K562 (cell line): Measurements from ENCODE around the gene PLOD1. TPM values are rescaled to one million over a fixed set of nuclear protein-coding genes. Genes with fewer than 3 reads are reported as not detected.

ENCODE experiments used
- ELF2 ChIP-seq: fragments of 250-450 bp; sonication (Bioruptor Pico); IDR thresholded peaks from 2 replicates; pipeline ENCODE4 v1.5.0; 2021; ENCODE audit warnings: mild to moderate bottlenecking
- ETV6 ChIP-seq, 3 experiments: fragments of 150-350 bp in 1 of 3; sonication (generic) in 1 of 3; formaldehyde crosslinking in 1 of 3; IDR thresholded peaks; 2 replicates each; pipeline versions ENCODE4 v1.6.1 to v1.8.0; 2014 to 2022; ENCODE audit warnings: borderline replicate concordance in 2 of 3, low read depth in 2 of 3, antibody characterized with exemption in 1 of 3, low read length in 1 of 3, mild to moderate bottlenecking in 1 of 3, missing genetic modification reagents in 1 of 3
- GTF2E2 ChIP-seq: fragments of 200-800 bp; sonication (Bioruptor generic); IDR thresholded peaks from 2 replicates; pipeline ENCODE4 v1.6.1; 2016; ENCODE audit warnings: missing genetic modification characterization, missing compliant biosample characterization
- HDAC1 ChIP-seq, 2 experiments: fragments of 450-650 bp; IDR thresholded peaks; 2 replicates each; pipeline ENCODE4 v1.6.1; 2016 to 2017; ENCODE audit warnings: inconsistent platforms in 1 of 2, mild to moderate bottlenecking in 1 of 2, moderate library complexity in 1 of 2
- HLTF ChIP-seq: fragments of 450-650 bp; IDR thresholded peaks from 2 replicates; pipeline ENCODE4 v1.6.1; 2016
- HMGN3 ChIP-seq: IDR thresholded peaks from 2 replicates; pipeline ENCODE4 v1.6.1; 2011; ENCODE audit warnings: borderline replicate concordance, low read depth, mild to moderate bottlenecking, mixed read lengths, low read length; ENCODE audit not compliant: insufficient read length; ENCODE audit errors: extremely low read depth
- HMGXB4 ChIP-seq: sonication (generic); formaldehyde crosslinking; IDR thresholded peaks from 2 replicates; pipeline ENCODE4 v1.8.1; 2023; ENCODE audit warnings: mild to moderate bottlenecking, missing genetic modification reagents
- JUNB ChIP-seq: fragments of 450-650 bp; formaldehyde crosslinking; conservative IDR thresholded peaks from 2 replicates; pipeline ENCODE4 v1.4.0; 2020; ENCODE audit warnings: mild to moderate bottlenecking
- MBD2 ChIP-seq: sonication (generic); IDR thresholded peaks from 2 replicates; pipeline ENCODE4 v1.6.1; 2016; ENCODE audit warnings: low read depth, borderline replicate concordance
- MEIS2 ChIP-seq: fragments of 450-650 bp; IDR thresholded peaks from 2 replicates; pipeline ENCODE4 v1.6.1; 2014; ENCODE audit warnings: mild to moderate bottlenecking; ENCODE audit not compliant: partially characterized antibody
- MTA3 ChIP-seq: fragments of 450-650 bp; formaldehyde crosslinking; IDR thresholded peaks from 2 replicates; pipeline ENCODE4 v1.6.1; 2017; ENCODE audit warnings: mild to moderate bottlenecking, borderline replicate concordance
- MTF1 ChIP-seq: fragments of 250-450 bp; sonication (Bioruptor Pico); IDR thresholded peaks from 2 replicates; pipeline ENCODE4 v1.9.0; 2021; ENCODE audit warnings: moderate library complexity, mild to moderate bottlenecking, inconsistent platforms, borderline replicate concordance
- NFATC3 ChIP-seq: fragments of 450-650 bp; IDR thresholded peaks from 2 replicates; pipeline ENCODE4 v1.6.1; 2017; ENCODE audit warnings: mild to moderate bottlenecking
- POLR2AphosphoS2 ChIP-seq: IDR thresholded peaks from 2 replicates; pipeline ENCODE4 v1.6.1; 2012; ENCODE audit warnings: low read length, improper control_type of control experiment
- THRA ChIP-seq: fragments of 450-650 bp; IDR thresholded peaks from 2 replicates; pipeline ENCODE4 v1.6.1; 2017; ENCODE audit warnings: mild to moderate bottlenecking, moderate library complexity
- YY1 ChIP-seq, 3 experiments: IDR thresholded peaks; 2 replicates each; pipeline ENCODE4 v1.6.1; 2011; ENCODE audit warnings: low read length in 2 of 3, mild to moderate bottlenecking in 2 of 3, moderate library complexity in 2 of 3, borderline replicate concordance in 1 of 3, control low read depth in 1 of 3, low read depth in 1 of 3; ENCODE audit not compliant: insufficient read depth in 3 of 3, insufficient replicate concordance in 2 of 3, control insufficient read depth in 1 of 3, insufficient read length in 1 of 3; ENCODE audit errors: extremely low read depth in 1 of 3
- ZNF175 ChIP-seq: fragments of 200-800 bp; sonication (Bioruptor generic); IDR thresholded peaks from 2 replicates; pipeline ENCODE4 v1.6.1; 2016; ENCODE audit warnings: low read depth, mild to moderate bottlenecking, missing genetic modification characterization, missing compliant biosample characterization
- ZNF551 ChIP-seq: fragments of 250-450 bp; sonication (Bioruptor Pico); IDR thresholded peaks from 2 replicates; pipeline ENCODE4 v1.5.0; 2021; ENCODE audit warnings: mild to moderate bottlenecking, moderate library complexity
- ZNF592 ChIP-seq: fragments of 450-650 bp; IDR thresholded peaks from 2 replicates; pipeline ENCODE4 v1.6.1; 2017; ENCODE audit warnings: antibody characterized with exemption, mild to moderate bottlenecking
- ZNF699 ChIP-seq: fragments of 250-450 bp; sonication (Bioruptor Pico); IDR thresholded peaks from 2 replicates; pipeline ENCODE4 v1.8.0; 2021; ENCODE audit warnings: mild to moderate bottlenecking, moderate library complexity; ENCODE audit not compliant: insufficient replicate concordance
- polyA plus RNA-seq, 8 experiments: library from polyadenylated mRNA; depleted of rRNA in 4 of 8; stranded (reverse) in 5 of 8; unstranded in 3 of 8; fragments of >200 nt; fragmentation: Nextera tagmentation in 2 of 8; fragmentation: Illumina TruSeq in 1 of 8; extraction: Ambion mirVana in 2 of 8; extraction: Trizol in 1 of 8; gene quantifications; 2 replicates each; pipeline versions ENCODE4 v1.2.1 to v1.2.3, GENCODE V29; 2011 to 2014; ENCODE audit warnings: inconsistent platforms in 1 of 8, missing spikeins in 1 of 8
- total RNA-seq, 7 experiments: library from RNA; depleted of rRNA in 6 of 7; stranded (reverse); fragments of >200 nt in 6 of 7; fragmentation: Illumina TruSeq in 2 of 7; extraction: Trizol in 2 of 7; gene quantifications; 2 replicates each; pipeline versions ENCODE4 v1.2.1 to v1.2.3, GENCODE V29; 2011 to 2021; ENCODE audit warnings: low replicate concordance in 1 of 7

PLOD1 gene
- total and polyA plus RNA-seq, 9 of the 15 experiments (the other 6 are each of a cell fraction or from before 2014, with no cell fraction given), result 16.6 to 90.8 (median 52.7) TPM

- TF ChIP-seq HMGN3, result no peak
- TF ChIP-seq ZNF551 (CRISPR knock-in tag), result peak; percentile 98
- TF ChIP-seq MBD2, result peak; percentile 96
- TF ChIP-seq HDAC1 (IDR thresholded peaks at IDR 0.05), result peak; percentile 62 to 88; a peak in 2 of 4 replicates
- peak; percentile 100 for TF ChIP-seq POLR2AphosphoS2
- TF ChIP-seq ZNF592, result peak; percentile 77
- TF ChIP-seq HLTF, result 0 out of 2 replicates have a peak, but pooled peaks have one; percentile 83
- TF ChIP-seq ETV6 (IDR thresholded peaks at IDR 0.05; ENCODE audit: borderline replicate concordance in 1 of 2, low read depth in 2 of 2, low read length in 1 of 2), result peak; percentile 58 to 88
- TF ChIP-seq ETV6 (CRISPR knock-in tag; IDR thresholded peaks at IDR 0.05; ENCODE audit: borderline replicate concordance), result peak; percentile 77
- TF ChIP-seq JUNB (CRISPR knock-in tag), result peak; percentile 60
- peak; percentile 58 for TF ChIP-seq MEIS2
- TF ChIP-seq ELF2 (CRISPR knock-in tag), result peak; percentile 88
- peak; percentile 92 for TF ChIP-seq NFATC3
- peak; percentile 54; the same call in 1 of the 2 replicates for TF ChIP-seq HMGXB4 (CRISPR knock-in tag)
- no peak for TF ChIP-seq ZNF699 (CRISPR knock-in tag)
- peak; percentile 50 to 92 (median 75) for TF ChIP-seq YY1 (IDR thresholded peaks at IDR 0.05; ENCODE audit: borderline replicate concordance in 1 of 3, control insufficient read depth in 1 of 3, extremely low read depth in 1 of 3, insufficient read depth in 3 of 3, insufficient read length in 1 of 3, insufficient replicate concordance in 2 of 3, low read depth in 1 of 3, low read length in 2 of 3)
- TF ChIP-seq THRA, result no peak
- no peak for TF ChIP-seq MTF1 (CRISPR knock-in tag)
- peak; percentile 93 for TF ChIP-seq ZNF175 (CRISPR knock-in tag)
- TF ChIP-seq GTF2E2, result peak; percentile 100
- TF ChIP-seq MTA3, result 0 out of 2 replicates have a peak, but pooled peaks have one; percentile 6
These were observed 26.3 kb upstream of the PLOD1 start (continued) for GRCh38 chr1:11908095-11908675.
